ENCODE results near the gene ADAD2. TPM values are rescaled to one million over a fixed set of nuclear protein-coding genes. Genes with fewer than 3 reads are reported as not detected.

The ADAD2 gene
- total and polyA plus RNA-seq, 10 of the 15 experiments (the other 5 are each of a cell fraction or from before 2014, with no cell fraction given) = 0.44 to 0.68 (median 0.51) TPM; not detected in 7

GRCh38 chr16:84197466-84198128 is 6.6 kb downstream of the ADAD2 start:
- no peaks in the 10 kb centered on the region for H3K79me2 ChIP-seq (ENCODE audit: control insufficient read depth, insufficient read depth, low read length)
- H3K4me3 ChIP-seq = no peak overlapping the region
- no peak overlapping the region for H2AFZ ChIP-seq (ENCODE audit: control insufficient read depth, low read depth, low read length)
- ChIA-PET CTCF (no interaction called here), POLR2A (no interaction called here), RAD21 (ENCODE audit: unreplicated experiment) (no interaction called here), SMC1A (ENCODE audit: uncharacterized antibody, unreplicated experiment) (no interaction called here)
- no peak for TF ChIP-seq RAD51 (IDR thresholded peaks at IDR 0.05)
- no peak for TF ChIP-seq POLR2AphosphoS5 (IDR thresholded peaks at IDR 0.05; ENCODE audit: low read length)
- TF ChIP-seq BACH1 (IDR thresholded peaks at IDR 0.05; ENCODE audit: borderline replicate concordance) = no peak
- no peak for TF ChIP-seq GATAD2B (conservative IDR thresholded peaks at IDR 0.05; ENCODE audit: low read depth)
- no peak for TF ChIP-seq ZBTB4 (CRISPR knock-in tag; IDR thresholded peaks at IDR 0.05)
- TF ChIP-seq ZNF274 (IDR thresholded peaks at IDR 0.05; ENCODE audit: insufficient read depth, insufficient read length) = no peak
- no peak for TF ChIP-seq MTA2 (IDR thresholded peaks at IDR 0.05; ENCODE audit: low read depth)
- TF ChIP-seq ETV6 (conservative IDR thresholded peaks at IDR 0.05 in 1 of 2, IDR thresholded peaks at IDR 0.05 in 1 of 2; ENCODE audit: borderline replicate concordance in 1 of 2, low read depth in 1 of 2) = no peak
- TF ChIP-seq WRNIP1 (IDR thresholded peaks at IDR 0.05; ENCODE audit: borderline replicate concordance, low read depth, low read length) = no peak
- TF ChIP-seq SREBF1 (IDR thresholded peaks at IDR 0.05; ENCODE audit: low read length) = no peak
- no peak for TF ChIP-seq RAD21 (IDR thresholded peaks at IDR 0.05; ENCODE audit: insufficient read depth, low read depth, low read length)
- no peak for TF ChIP-seq TARDBP (IDR thresholded peaks at IDR 0.05; ENCODE audit: borderline replicate concordance)
- no peak for TF ChIP-seq TCF12 (IDR thresholded peaks at IDR 0.05; ENCODE audit: low read depth, low read length)
- TF ChIP-seq SUPT20H (IDR thresholded peaks at IDR 0.05; ENCODE audit: borderline replicate concordance, control insufficient read depth, low read depth, low read length) = no peak
- no peak for TF ChIP-seq GABPA (IDR thresholded peaks at IDR 0.05; ENCODE audit: low read depth)
- TF ChIP-seq RB1 (IDR thresholded peaks at IDR 0.05; ENCODE audit: borderline replicate concordance) = no peak
- TF ChIP-seq TCF3 (IDR thresholded peaks at IDR 0.05; ENCODE audit: borderline replicate concordance, insufficient read depth, low read depth, low read length) = no peak
- no peak for DNase-seq (ENCODE audit: low read depth, low spot score)
- no peaks in the 10 kb centered on the region for H3K4me1 ChIP-seq (ENCODE audit: control insufficient read depth, insufficient read depth, low read length)
- H3K4me2 ChIP-seq (ENCODE audit: control insufficient read depth, insufficient read depth) = no peak overlapping the region
- BruUV-seq (replicated peaks) = no TSS peak
- no peaks in the 10 kb centered on the region for H3K9me3 ChIP-seq (replicated peaks; ENCODE audit: control insufficient read depth, insufficient read depth, low read length)
- no peak for FAIRE-seq
- H3K9ac ChIP-seq (ENCODE audit: control insufficient read depth, insufficient read depth, low read length) = no peak overlapping the region
- intact Hi-C loops (cut with micrococcal nuclease; ENCODE audit: unreplicated experiment) = no loop called here
- in situ Hi-C loops (cut with MboI) = no loop called here
- no peak overlapping the region for H3K27ac ChIP-seq (ENCODE audit: control insufficient read depth, insufficient read depth)
- 0 out of 4 replicates have a peak, but pooled peaks cover 0 to 2% of the 10 kb centered on the region in 2 experiments for H3K27me3 ChIP-seq (replicated peaks in 1 of 2; ENCODE audit: control insufficient read depth in 2 of 2, insufficient read depth in 2 of 2, low read length in 1 of 2)
- WGBS (ENCODE audit: insufficient coverage, insufficient replicate concordance, low lambda C conversion rate, missing lambda C conversion rate) = 50% methylated on average over 14 of the region's 14 CpGs
- no peak for ATAC-seq
- H4K20me1 ChIP-seq (ENCODE audit: control insufficient read depth, insufficient read depth) = no peaks in the 10 kb centered on the region
- no peaks in the 10 kb centered on the region for H3K36me3 ChIP-seq (ENCODE audit: control insufficient read depth in 2 of 2, insufficient read depth in 2 of 2, low read length in 1 of 2)

Data from GM12878 (cell line).